Lung (tissue), 12 donors: ENCODE measurements around the gene DNPEP. TPM values are rescaled to one million over a fixed set of nuclear protein-coding genes. Genes with fewer than 3 reads are reported as not detected.

ENCODE experiments used
- ATAC-seq: fragments of 200-7000 bp; cut with Tn5 transposase; one replicate; pipeline ENCODE4 v1.9.1; 2020; ENCODE audit warnings: moderate number of reproducible peaks; ENCODE audit not compliant: insufficient read depth, low FRiP score
- DNase-seq, 3 donors: peaks; one replicate each; pipeline ENCODE4 v3.0.0-alpha.2; 2013 to 2017
- H3K27ac ChIP-seq, 2 donors: one replicate each; pipeline ENCODE4 v1.5.1; 2013; ENCODE audit warnings: mild to moderate bottlenecking in 2 of 2, moderate library complexity in 2 of 2, control low read depth in 1 of 2, inconsistent platforms in 1 of 2, low read depth in 1 of 2, low read length in 1 of 2
- H3K27me3 ChIP-seq, 3 donors: one replicate each; pipeline ENCODE4 v1.5.1; 2013; ENCODE audit warnings: low read length in 2 of 3; ENCODE audit not compliant: control insufficient read depth in 3 of 3, insufficient read depth in 3 of 3
- H3K36me3 ChIP-seq, 4 donors: one replicate each; pipeline ENCODE4 v1.5.1; 2013; ENCODE audit warnings: low read length in 4 of 4, mild to moderate bottlenecking in 1 of 4, moderate library complexity in 1 of 4; ENCODE audit not compliant: control insufficient read depth in 4 of 4, insufficient read depth in 4 of 4
- H3K4me1 ChIP-seq, 5 donors: one replicate each; pipeline ENCODE4 v1.5.1; 2013; ENCODE audit warnings: low read length in 5 of 5, mild to moderate bottlenecking in 2 of 5, moderate library complexity in 1 of 5; ENCODE audit not compliant: control insufficient read depth in 5 of 5, insufficient read depth in 5 of 5
- H3K4me3 ChIP-seq: one replicate; pipeline ENCODE4 v1.5.1; 2013; ENCODE audit warnings: mild to moderate bottlenecking, control low read depth, moderate library complexity
- H3K9ac ChIP-seq, 2 donors: one replicate each; pipeline ENCODE4 v1.5.1; 2013; ENCODE audit warnings: low read length in 2 of 2, control low read depth in 1 of 2; ENCODE audit not compliant: insufficient read depth in 1 of 2
- H3K9me3 ChIP-seq, 4 donors: one replicate each; pipeline ENCODE4 v1.5.1; 2013; ENCODE audit warnings: low read length in 3 of 4, mild to moderate bottlenecking in 1 of 4, moderate library complexity in 1 of 4; ENCODE audit not compliant: control insufficient read depth in 4 of 4, insufficient read depth in 3 of 4
- WGBS, 2 donors: extraction: QIAGEN DNeasy Blood & Tissue Kit; methylation state at CpG; one replicate each; pipeline ENCODE4 v1.1.7; 2013; 5-methylcytosine and 5-hydroxymethylcytosine counted together
- polyA plus RNA-seq, 2 donors: library from polyadenylated mRNA; stranded (reverse); fragments of 200-250 nt; gene quantifications; one replicate each; pipeline ENCODE4 v1.2.1, GENCODE V29; 2013
- total RNA-seq, 2 donors: library from RNA; depleted of rRNA in 1 of 2; stranded (reverse); fragments of >200 nt in 1 of 2; gene quantifications; one replicate each; pipeline ENCODE4 v1.2.1, GENCODE V29; 2014 to 2021
- TF ChIP-seq, protein P1 (sequence below): IDR thresholded peaks from 2 replicates; pipeline ENCODE4 v1.5.1; 2012; ENCODE audit warnings: mild to moderate bottlenecking; ENCODE audit errors: control extremely low read depth, extremely low read depth
- donor health status: control.
- donor health status: control.
- donor health status: Bipolar disorder and iron deficiency.
- donor health status: healthy.
- donor health status: DM: yes; HTN: yes; CAD: no.

The DNPEP gene
- total and polyA plus RNA-seq, 4 donors: 73.7 to 89.7 (median 80.8) TPM

DNA sequence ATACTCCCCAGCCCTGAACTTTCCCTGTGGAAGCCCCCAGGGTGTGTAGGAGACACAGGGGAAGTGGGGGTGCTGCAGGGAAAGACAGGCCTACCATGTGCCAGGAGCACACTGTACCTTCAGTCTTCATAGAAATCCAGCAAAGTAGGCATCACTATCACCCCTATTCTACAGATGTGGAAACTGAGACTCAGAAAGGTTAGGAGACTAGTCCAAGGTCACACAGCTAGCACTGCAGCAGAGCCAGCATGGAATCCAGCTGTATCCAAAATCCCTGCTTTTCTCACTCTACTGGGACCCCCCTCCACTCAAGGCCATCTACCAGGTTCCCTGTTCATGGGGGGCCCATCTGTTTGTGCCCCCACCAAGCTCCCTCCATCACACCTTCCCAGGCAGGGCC lies 6.8 kb downstream of the DNPEP start:
- Histone ChIP-seq H3K36me3 (peaks cover 16 to 56% (median 37%) of the 10 kb centered on the region in 4 donors), H3K27me3 (no peaks in the 10 kb centered on the region), H3K27ac (no peak overlapping the region), H3K9ac (no peak overlapping the region), H3K9me3 (no peaks in the 10 kb centered on the region), H3K4me1 (peaks cover 0 to 12% (median 6%) of the 10 kb centered on the region in 5 donors), H3K4me3 (no peak overlapping the region)
- no peak for ATAC-seq
- DNase-seq: no peak
- TF ChIP-seq, protein P1, sequence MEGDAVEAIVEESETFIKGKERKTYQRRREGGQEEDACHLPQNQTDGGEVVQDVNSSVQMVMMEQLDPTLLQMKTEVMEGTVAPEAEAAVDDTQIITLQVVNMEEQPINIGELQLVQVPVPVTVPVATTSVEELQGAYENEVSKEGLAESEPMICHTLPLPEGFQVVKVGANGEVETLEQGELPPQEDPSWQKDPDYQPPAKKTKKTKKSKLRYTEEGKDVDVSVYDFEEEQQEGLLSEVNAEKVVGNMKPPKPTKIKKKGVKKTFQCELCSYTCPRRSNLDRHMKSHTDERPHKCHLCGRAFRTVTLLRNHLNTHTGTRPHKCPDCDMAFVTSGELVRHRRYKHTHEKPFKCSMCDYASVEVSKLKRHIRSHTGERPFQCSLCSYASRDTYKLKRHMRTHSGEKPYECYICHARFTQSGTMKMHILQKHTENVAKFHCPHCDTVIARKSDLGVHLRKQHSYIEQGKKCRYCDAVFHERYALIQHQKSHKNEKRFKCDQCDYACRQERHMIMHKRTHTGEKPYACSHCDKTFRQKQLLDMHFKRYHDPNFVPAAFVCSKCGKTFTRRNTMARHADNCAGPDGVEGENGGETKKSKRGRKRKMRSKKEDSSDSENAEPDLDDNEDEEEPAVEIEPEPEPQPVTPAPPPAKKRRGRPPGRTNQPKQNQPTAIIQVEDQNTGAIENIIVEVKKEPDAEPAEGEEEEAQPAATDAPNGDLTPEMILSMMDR: no peak

DNA sequence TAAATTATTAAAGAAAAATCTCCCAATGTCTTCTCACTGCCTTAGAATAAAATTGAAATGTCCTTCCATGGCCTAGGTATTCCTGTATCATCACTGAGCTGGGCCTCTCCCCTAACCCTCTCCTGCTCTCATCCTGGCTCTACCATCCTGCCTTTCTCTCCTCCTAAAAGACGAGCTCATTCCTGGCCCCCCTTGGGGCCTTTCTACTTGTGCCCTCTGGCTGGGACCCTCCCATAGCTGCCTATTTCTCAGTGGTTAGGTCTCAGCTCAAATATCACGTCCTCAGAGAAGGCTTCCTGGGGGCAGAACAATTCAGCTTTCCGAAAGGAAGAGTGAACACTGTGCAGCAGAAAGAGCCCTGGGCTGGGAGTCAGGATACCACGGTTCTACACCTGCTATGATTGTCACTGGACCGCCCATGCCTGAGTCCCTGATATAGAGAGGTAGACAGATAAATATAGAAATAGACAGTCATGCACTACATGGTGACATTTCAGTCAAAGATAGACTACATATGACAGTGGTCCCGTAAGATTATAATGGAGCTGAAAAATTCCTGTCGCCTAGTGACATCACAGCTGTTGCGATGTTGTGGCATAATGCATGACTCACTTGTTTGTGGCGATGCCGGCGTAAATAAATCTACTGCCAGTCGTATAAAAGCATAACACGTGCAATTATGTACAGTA lies 9.4 kb downstream of the DNPEP start:
- Histone ChIP-seq H3K9ac (no peak overlapping the region), H3K27ac (no peak overlapping the region), H3K4me1 (no peaks in the 10 kb centered on the region), H3K9me3 (no peaks in the 10 kb centered on the region), H3K4me3 (no peak overlapping the region), H3K36me3 (peaks cover 23 to 42% (median 35%) of the 10 kb centered on the region in 4 donors), H3K27me3 (no peaks in the 10 kb centered on the region)
- WGBS, 2 donors: 96% methylated on average over 13 of the region's 13 CpGs
- TF ChIP-seq, protein P1: no peak
- DNase-seq: no peak
- ATAC-seq: no peak

DNA sequence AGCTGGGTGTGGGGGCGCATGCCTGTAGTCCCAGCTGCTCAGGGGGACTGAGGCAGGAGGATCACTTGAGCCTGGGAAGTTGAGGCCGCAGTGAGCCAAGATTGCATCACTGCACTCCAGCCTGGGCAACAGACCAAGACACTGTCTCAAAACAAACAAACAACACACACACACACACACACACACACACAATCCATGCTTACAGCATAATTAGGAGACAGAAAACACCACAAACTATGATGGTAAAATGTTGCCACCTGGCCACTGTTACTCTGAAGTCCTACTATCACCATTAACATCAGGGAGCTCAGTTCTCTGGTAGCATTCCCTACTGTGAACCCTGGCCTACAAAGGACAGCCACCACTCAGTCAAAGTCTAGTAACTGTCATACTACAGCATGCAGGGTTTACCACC lies 18.3 kb downstream of the DNPEP start:
- no peak overlapping the region for H3K27ac ChIP-seq
- H3K9ac ChIP-seq: peak overlapping the region in 1 of 2 donors; percentile 73
- peaks cover 5 to 12% (median 8%) of the 10 kb centered on the region in 4 donors for H3K36me3 ChIP-seq
- WGBS, 2 donors: 18 to 44% methylated on average over 2 of the region's 2 CpGs
- no peaks in the 10 kb centered on the region for H3K27me3 ChIP-seq
- ATAC-seq (no peak), DNase-seq (peak; percentile 86 to 92 (median 92))
- H3K9me3 ChIP-seq: no peaks in the 10 kb centered on the region
- H3K4me3 ChIP-seq: no peak overlapping the region
- TF ChIP-seq, protein P1: no peak
- peaks cover 0 to 20% (median 6%) of the 10 kb centered on the region in 5 donors for H3K4me1 ChIP-seq
